ENCODE results near the gene EPHB1. TPM values are rescaled to one million over a fixed set of nuclear protein-coding genes. Genes with fewer than 3 reads are reported as not detected.

Gene EPHB1
- polyA plus RNA-seq, 1 of the 3 experiments (the other 2 are of a cell fraction): 1.2 TPM

GRCh38 chr3:134922866-134923265 is 127.8 kb downstream of the EPHB1 start:
- Histone ChIP-seq H3F3A (replicated peaks; ENCODE audit: insufficient read depth) (no peaks in the 10 kb centered on the region), H3K9me3 (0 out of 2 replicates have a peak, but pooled peaks cover 4% of the 10 kb centered on the region), H3K4me3 (ENCODE audit: low read depth in 2 of 2, low read length in 1 of 2) (no peak overlapping the region), H2AFZ (ENCODE audit: low read depth) (no peak overlapping the region), H3K36me3 (replicated peaks in 1 of 2; ENCODE audit: control insufficient read depth in 1 of 2, insufficient read depth in 2 of 2, low read length in 1 of 2) (no peaks in the 10 kb centered on the region), H3K27ac (ENCODE audit: low read depth in 2 of 2, low read length in 1 of 2) (no peak overlapping the region), H3K4me2 (no peak overlapping the region), H3K9me2 (no peaks in the 10 kb centered on the region), H4K20me1 (ENCODE audit: insufficient read depth) (no peaks in the 10 kb centered on the region), H3K27me3 (ENCODE audit: insufficient read depth) (no peaks in the 10 kb centered on the region), H3K4me1 (ENCODE audit: control insufficient read depth in 1 of 2, insufficient read depth in 2 of 2, low read depth in 1 of 2, low read length in 1 of 2) (no peaks in the 10 kb centered on the region), H3K9ac (no peak overlapping the region), H3K79me2 (ENCODE audit: insufficient read depth) (no peaks in the 10 kb centered on the region)
- ChIA-PET POLR2A (no interaction called here), CTCF (no interaction called here)
- no peak for DNase-seq
- 29% methylated on average over 4 of the region's 6 CpGs for WGBS (ENCODE audit: low lambda C conversion rate)
- no peak for TF ChIP-seq MAX (IDR thresholded peaks at IDR 0.05; ENCODE audit: low read depth)

- Histone ChIP-seq H3K4me2 (no peak overlapping the region), H3K9me2 (no peaks in the 10 kb centered on the region), H2AFZ (ENCODE audit: low read depth) (no peak overlapping the region), H3K9me3 (0 out of 2 replicates have a peak, but pooled peaks cover 4% of the 10 kb centered on the region), H3K4me3 (ENCODE audit: low read depth in 2 of 2, low read length in 1 of 2) (no peak overlapping the region), H3K4me1 (ENCODE audit: control insufficient read depth in 1 of 2, insufficient read depth in 2 of 2, low read depth in 1 of 2, low read length in 1 of 2) (no peaks in the 10 kb centered on the region), H3K36me3 (replicated peaks in 1 of 2; ENCODE audit: control insufficient read depth in 1 of 2, insufficient read depth in 2 of 2, low read length in 1 of 2) (no peaks in the 10 kb centered on the region), H3K27me3 (ENCODE audit: insufficient read depth) (no peaks in the 10 kb centered on the region), H3K79me2 (ENCODE audit: insufficient read depth) (no peaks in the 10 kb centered on the region), H3K27ac (ENCODE audit: low read depth in 2 of 2, low read length in 1 of 2) (no peak overlapping the region), H4K20me1 (ENCODE audit: insufficient read depth) (no peaks in the 10 kb centered on the region), H3K9ac (no peak overlapping the region), H3F3A (replicated peaks; ENCODE audit: insufficient read depth) (no peaks in the 10 kb centered on the region)
- 20% methylated on average over 1 of the region's 1 CpG for WGBS (ENCODE audit: low lambda C conversion rate)
- no peak for DNase-seq
- TF ChIP-seq CHD2 (IDR thresholded peaks at IDR 0.05; ENCODE audit: low read length, partially characterized antibody) (no peak), RCOR1 (IDR thresholded peaks at IDR 0.05; ENCODE audit: low read length) (no peak), TAF1 (IDR thresholded peaks at IDR 0.05; ENCODE audit: borderline replicate concordance, low read depth, low read length) (no peak), EZH2phosphoT487 (IDR thresholded peaks at IDR 0.05; ENCODE audit: borderline replicate concordance, low read depth) (no peak), FOXJ3 (CRISPR knock-in tag; IDR thresholded peaks at IDR 0.05) (no peak), NFIC (IDR thresholded peaks at IDR 0.05; ENCODE audit: borderline replicate concordance) (no peak), RXRA (IDR thresholded peaks at IDR 0.05; ENCODE audit: borderline replicate concordance, low read depth) (no peak), YY1 (IDR thresholded peaks at IDR 0.05; ENCODE audit: low read depth) (no peak), SIN3A (IDR thresholded peaks at IDR 0.05; ENCODE audit: borderline replicate concordance, low read depth, low read length) (no peak), GATA2 (CRISPR knock-in tag; IDR thresholded peaks at IDR 0.05) (no peak), TCF12 (IDR thresholded peaks at IDR 0.05) (no peak)
- ChIA-PET CTCF (no interaction called here), POLR2A (no interaction called here)
Observed at GRCh38 chr3:134923286-134923685, 128.2 kb downstream of the EPHB1 start.

GRCh38 chr3:134927599-134927998 is 132.5 kb downstream of the EPHB1 start:
- 25% methylated on average over 1 of the region's 1 CpG for WGBS (ENCODE audit: low lambda C conversion rate)
- ChIA-PET POLR2A (no interaction called here), CTCF (no interaction called here)
- Histone ChIP-seq H4K20me1 (ENCODE audit: insufficient read depth) (no peaks in the 10 kb centered on the region), H3K4me1 (ENCODE audit: control insufficient read depth in 1 of 2, insufficient read depth in 2 of 2, low read depth in 1 of 2, low read length in 1 of 2) (no peaks in the 10 kb centered on the region), H2AFZ (ENCODE audit: low read depth) (no peak overlapping the region), H3K27ac (ENCODE audit: low read depth in 2 of 2, low read length in 1 of 2) (no peak overlapping the region), H3K9me2 (no peaks in the 10 kb centered on the region), H3K4me3 (ENCODE audit: low read depth in 2 of 2, low read length in 1 of 2) (no peak overlapping the region), H3K9ac (no peak overlapping the region), H3F3A (replicated peaks; ENCODE audit: insufficient read depth) (no peaks in the 10 kb centered on the region), H3K4me2 (no peak overlapping the region), H3K79me2 (ENCODE audit: insufficient read depth) (no peaks in the 10 kb centered on the region), H3K27me3 (ENCODE audit: insufficient read depth) (no peaks in the 10 kb centered on the region), H3K9me3 (0 out of 2 replicates have a peak, but pooled peaks cover 4% of the 10 kb centered on the region), H3K36me3 (replicated peaks in 1 of 2; ENCODE audit: control insufficient read depth in 1 of 2, insufficient read depth in 2 of 2, low read length in 1 of 2) (no peaks in the 10 kb centered on the region)
- no peak for DNase-seq
- TF ChIP-seq RCOR1 (IDR thresholded peaks at IDR 0.05; ENCODE audit: low read length) (no peak), ELF1 (IDR thresholded peaks at IDR 0.05) (no peak), SMC3 (IDR thresholded peaks at IDR 0.05; ENCODE audit: low read depth, low read length) (no peak), RAD21 (IDR thresholded peaks at IDR 0.05; ENCODE audit: low read length) (no peak), POLR2AphosphoS5 (IDR thresholded peaks at IDR 0.05; ENCODE audit: low read depth, low read length) (no peak), GATA2 (CRISPR knock-in tag; IDR thresholded peaks at IDR 0.05) (no peak), ZBTB33 (IDR thresholded peaks at IDR 0.05; ENCODE audit: borderline replicate concordance, low read depth) (no peak)
- TF ChIP-seq, protein P1, sequence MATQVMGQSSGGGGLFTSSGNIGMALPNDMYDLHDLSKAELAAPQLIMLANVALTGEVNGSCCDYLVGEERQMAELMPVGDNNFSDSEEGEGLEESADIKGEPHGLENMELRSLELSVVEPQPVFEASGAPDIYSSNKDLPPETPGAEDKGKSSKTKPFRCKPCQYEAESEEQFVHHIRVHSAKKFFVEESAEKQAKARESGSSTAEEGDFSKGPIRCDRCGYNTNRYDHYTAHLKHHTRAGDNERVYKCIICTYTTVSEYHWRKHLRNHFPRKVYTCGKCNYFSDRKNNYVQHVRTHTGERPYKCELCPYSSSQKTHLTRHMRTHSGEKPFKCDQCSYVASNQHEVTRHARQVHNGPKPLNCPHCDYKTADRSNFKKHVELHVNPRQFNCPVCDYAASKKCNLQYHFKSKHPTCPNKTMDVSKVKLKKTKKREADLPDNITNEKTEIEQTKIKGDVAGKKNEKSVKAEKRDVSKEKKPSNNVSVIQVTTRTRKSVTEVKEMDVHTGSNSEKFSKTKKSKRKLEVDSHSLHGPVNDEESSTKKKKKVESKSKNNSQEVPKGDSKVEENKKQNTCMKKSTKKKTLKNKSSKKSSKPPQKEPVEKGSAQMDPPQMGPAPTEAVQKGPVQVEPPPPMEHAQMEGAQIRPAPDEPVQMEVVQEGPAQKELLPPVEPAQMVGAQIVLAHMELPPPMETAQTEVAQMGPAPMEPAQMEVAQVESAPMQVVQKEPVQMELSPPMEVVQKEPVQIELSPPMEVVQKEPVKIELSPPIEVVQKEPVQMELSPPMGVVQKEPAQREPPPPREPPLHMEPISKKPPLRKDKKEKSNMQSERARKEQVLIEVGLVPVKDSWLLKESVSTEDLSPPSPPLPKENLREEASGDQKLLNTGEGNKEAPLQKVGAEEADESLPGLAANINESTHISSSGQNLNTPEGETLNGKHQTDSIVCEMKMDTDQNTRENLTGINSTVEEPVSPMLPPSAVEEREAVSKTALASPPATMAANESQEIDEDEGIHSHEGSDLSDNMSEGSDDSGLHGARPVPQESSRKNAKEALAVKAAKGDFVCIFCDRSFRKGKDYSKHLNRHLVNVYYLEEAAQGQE (IDR thresholded peaks at IDR 0.05; ENCODE audit: low read depth, low read length): no peak
